HepG2 (cell line): ENCODE data around the gene CDK14. TPM values are rescaled to one million over a fixed set of nuclear protein-coding genes. Genes with fewer than 3 reads are reported as not detected.

Experiments
- ATAC-seq: fragments of 200-7000 bp; cut with Tn5 transposase; 3 replicates; pipeline ENCODE4 v1.9.1; 2020; ENCODE audit warnings: mild to moderate bottlenecking, moderate library complexity
- BruUV-seq: library from RNA; stranded (reverse); fragments of 400-500 nt; replicated peaks from 2 replicates; lab custom pipeline; 2021; lab: Mats Ljungman, UMichigan
- CTCF ChIA-PET: fragments of 300-600 bp; formaldehyde crosslinking; extraction: SDS; loops from one replicate; lab custom pipeline; 2021; ENCODE audit warnings: low total read pairs, inconsistent platforms, low intra/inter-chr PET ratio; lab: Yijun Ruan, JAX
- POLR2A ChIA-PET: fragments of 350-600 bp; sonication (Branson Sonifier 250); formaldehyde crosslinking; loops from one replicate; lab custom pipeline; 2020; ENCODE audit warnings: antibody characterized with exemption, inconsistent platforms; lab: Yijun Ruan, JAX
- DNase-seq: peaks from one replicate; pipeline ENCODE4 v3.0.0-alpha.2; 2015; ENCODE audit warnings: low spot score
- FAIRE-seq: peaks from 3 replicates; lab custom pipeline; 2011; peaks lifted over from hg19 to GRCh38; lab: Jason Lieb, UNC
- H2AFZ ChIP-seq: one replicate; pipeline ENCODE4 v1.6.1; 2011; ENCODE audit warnings: low read length, inconsistent platforms
- H3K27ac ChIP-seq: fragments of 300-600 bp; 3 replicates; pipeline ENCODE4 v1.8.0; 2011; ENCODE audit warnings: mixed run types, mild to moderate bottlenecking, mixed read lengths, low read length, inconsistent platforms; ENCODE audit not compliant: insufficient read depth; ENCODE audit errors: extremely low read length
- H3K27me3 ChIP-seq, 2 experiments: fragments of 200-600 bp in 1 of 2; 2 replicates in 1 of 2; 3 replicates in 1 of 2; pipeline versions ENCODE4 v1.6.0 to v1.8.0; 2011; ENCODE audit warnings: low read length in 2 of 2, mild to moderate bottlenecking in 2 of 2, moderate library complexity in 2 of 2, inconsistent platforms in 1 of 2; ENCODE audit not compliant: insufficient read depth in 2 of 2, control insufficient read depth in 1 of 2
- H3K36me3 ChIP-seq, 2 experiments: fragments of 200-600 bp in 1 of 2; replicated peaks in 1 of 2; 2 replicates in 1 of 2; 3 replicates in 1 of 2; pipeline versions ENCODE4 v1.5.1 to v1.8.0; 2011; ENCODE audit warnings: low read length in 2 of 2, inconsistent platforms in 1 of 2; ENCODE audit not compliant: insufficient read depth in 2 of 2, control insufficient read depth in 1 of 2
- H3K4me1 ChIP-seq: 2 replicates; pipeline ENCODE4 v1.5.1; 2012; ENCODE audit warnings: low read length, inconsistent platforms; ENCODE audit not compliant: insufficient read depth
- H3K4me2 ChIP-seq: 2 replicates; pipeline ENCODE4 v1.6.0; 2011; ENCODE audit warnings: low read depth, low read length, inconsistent platforms
- H3K4me3 ChIP-seq, 3 experiments: fragments of 200-600 bp in 1 of 3; sonication (generic), shearing (Covaris generic) in 1 of 3; replicated peaks in 1 of 3; 2 replicates each; pipeline ENCODE4 v1.5.1; 2011 to 2016; ENCODE audit warnings: low read length in 3 of 3, inconsistent platforms in 2 of 3, low read depth in 2 of 3, mild to moderate bottlenecking in 2 of 3, control low read depth in 1 of 3, mixed read lengths in 1 of 3; ENCODE audit not compliant: insufficient read depth in 1 of 3
- H3K79me2 ChIP-seq: one replicate; pipeline ENCODE4 v1.6.1; 2011; ENCODE audit warnings: low read length, inconsistent platforms; ENCODE audit not compliant: insufficient read depth
- H3K9ac ChIP-seq: 2 replicates; pipeline ENCODE4 v1.6.0; 2011; ENCODE audit warnings: mild to moderate bottlenecking, low read depth, low read length, inconsistent platforms; ENCODE audit not compliant: insufficient read depth
- H3K9me3 ChIP-seq: 2 replicates; pipeline ENCODE4 v1.5.1; 2012; ENCODE audit warnings: mild to moderate bottlenecking, low read length
- H4K20me1 ChIP-seq: 2 replicates; pipeline ENCODE4 v1.6.0; 2011; ENCODE audit warnings: inconsistent platforms, mild to moderate bottlenecking, low read length, moderate library complexity; ENCODE audit not compliant: insufficient read depth
- AGO1 ChIP-seq: fragments of 200-400 bp; formaldehyde crosslinking; IDR thresholded peaks from 2 replicates; pipeline ENCODE4 v1.6.1; 2017; ENCODE audit warnings: mild to moderate bottlenecking, low read depth, low read length, moderate library complexity; ENCODE audit not compliant: poor library complexity, severe bottlenecking
- HNRNPL ChIP-seq: fragments of 200-400 bp; formaldehyde crosslinking; IDR thresholded peaks from 2 replicates; pipeline ENCODE4 v1.6.1; 2017; ENCODE audit warnings: mild to moderate bottlenecking, low read depth, low read length
- HOXA5 ChIP-seq: sonication (generic); formaldehyde crosslinking; IDR thresholded peaks from 2 replicates; pipeline ENCODE4 v1.4.0; 2020; ENCODE audit warnings: missing genetic modification reagents
- KLF12 ChIP-seq: sonication (generic); formaldehyde crosslinking; IDR thresholded peaks from 2 replicates; pipeline ENCODE4 v1.4.0; 2020; ENCODE audit warnings: missing genetic modification reagents, borderline replicate concordance
- KLF15 ChIP-seq: sonication (generic); formaldehyde crosslinking; IDR thresholded peaks from 2 replicates; pipeline ENCODE4 v1.8.1; 2023; ENCODE audit warnings: borderline replicate concordance, mild to moderate bottlenecking, inconsistent platforms, missing genetic modification reagents, mixed read lengths
- NFKBIZ ChIP-seq: IDR thresholded peaks from 2 replicates; pipeline ENCODE4 v1.6.1; 2018; ENCODE audit warnings: missing genetic modification reagents, missing compliant biosample characterization
- PLRG1 ChIP-seq: fragments of 450-650 bp; conservative IDR thresholded peaks from 2 replicates; pipeline ENCODE4 v1.6.1; 2016
- THAP8 ChIP-seq: sonication (generic); formaldehyde crosslinking; IDR thresholded peaks from 2 replicates; pipeline ENCODE4 v1.5.1; 2020; ENCODE audit warnings: missing genetic modification reagents, mild to moderate bottlenecking, borderline replicate concordance
- XRCC5 ChIP-seq: fragments of 200-400 bp; formaldehyde crosslinking; optimal IDR thresholded peaks from 2 replicates; pipeline ENCODE3; 2017; ENCODE audit warnings: mild to moderate bottlenecking, low read length
- ZBED4 ChIP-seq: sonication (generic); formaldehyde crosslinking; IDR thresholded peaks from 2 replicates; pipeline ENCODE4 v1.4.0; 2020; ENCODE audit warnings: missing genetic modification reagents, borderline replicate concordance
- ZFP82 ChIP-seq: sonication (generic); formaldehyde crosslinking; IDR thresholded peaks from 2 replicates; pipeline ENCODE4 v1.5.1; 2020; ENCODE audit warnings: mild to moderate bottlenecking, missing genetic modification reagents, borderline replicate concordance
- ZNF335 ChIP-seq: sonication (generic); formaldehyde crosslinking; IDR thresholded peaks from 2 replicates; pipeline ENCODE4 v1.4.0; 2020; ENCODE audit warnings: missing genetic modification reagents
- WGBS: methylation state at CpG from one replicate; pipeline ENCODE4 v1.1.6; 2017; ENCODE audit warnings: low lambda C conversion rate; 5-methylcytosine and 5-hydroxymethylcytosine counted together
- in situ Hi-C: cut with HindIII; loops from 2 replicates; pipeline ENCODE4 v1.10.0; 2017; ENCODE audit warnings: low pct_unique_long_range_greater_than_20kb; ENCODE audit not compliant: extremely low pct_ligation_motif_present
- intact Hi-C: fragments of 100-400 bp; cut with micrococcal nuclease; formaldehyde crosslinking; loops from one replicate; pipeline ENCODE4 v1.10.0; 2022; ENCODE audit not compliant: unreplicated experiment
- polyA plus RNA-seq, 8 experiments: library from polyadenylated mRNA; depleted of rRNA in 3 of 8; stranded (reverse) in 7 of 8; unstranded in 1 of 8; fragments of >200 nt; fragmentation: Illumina TruSeq in 4 of 8; extraction: Trizol in 4 of 8; gene quantifications; 2 replicates each; pipeline versions ENCODE4 v1.2.1 to v1.2.3, GENCODE V29; 2011 to 2016; ENCODE audit warnings: low read depth in 4 of 8, missing spikeins in 1 of 8, mixed read lengths in 1 of 8; ENCODE audit not compliant: insufficient read depth in 1 of 8
- total RNA-seq, 5 experiments: library from RNA; depleted of rRNA; stranded (reverse); fragments of >200 nt; fragmentation: Illumina TruSeq; extraction: Trizol; gene quantifications; 2 replicates each; pipeline ENCODE4 v1.2.3, GENCODE V29; 2016; ENCODE audit warnings: low read depth in 1 of 5

CDK14 gene
- total and polyA plus RNA-seq, 2 of the 13 experiments (the other 11 are each of a cell fraction or from before 2014, with no cell fraction given) = 0.26 to 0.71 TPM

GRCh38 chr7:90772410-90772809 lies 176.3 kb downstream of the CDK14 start:
- Histone ChIP-seq H3K9ac (no peak overlapping the region), H3K36me3 (no peaks in the 10 kb centered on the region), H3K79me2 (no peaks in the 10 kb centered on the region), H4K20me1 (no peaks in the 10 kb centered on the region), H3K4me1 (peaks cover 42% of the 10 kb centered on the region), H3K27me3 (peaks cover 0 to 10% of the 10 kb centered on the region in 2 experiments; a peak in 2 of 5 replicates), H3K4me2 (no peak overlapping the region), H2AFZ (no peak overlapping the region), H3K9me3 (no peaks in the 10 kb centered on the region)
- no peak for DNase-seq
- FAIRE-seq = no peak
- in situ Hi-C loops = no loop called here
- no peak for ATAC-seq
- CTCF ChIA-PET = no interaction called here
- POLR2A ChIA-PET = no interaction called here
- BruUV-seq = no TSS peak
- intact Hi-C loops = loop anchor here (10.0 kb wide), 1 partner anchor 458 kb away; no protein-coding TSS in a partner anchor
- WGBS = 30% methylated on average over 6 of the region's 6 CpGs
- no peak for TF ChIP-seq THAP8 (CRISPR knock-in tag)
- no peak for TF ChIP-seq HNRNPL
- no peak for TF ChIP-seq PLRG1
- TF ChIP-seq ZNF335 (CRISPR knock-in tag) = no peak
- TF ChIP-seq KLF15 (CRISPR knock-in tag) = no peak
- TF ChIP-seq KLF12 (CRISPR knock-in tag) = no peak
- TF ChIP-seq ZBED4 (CRISPR knock-in tag) = no peak
- TF ChIP-seq XRCC5 = no peak
- TF ChIP-seq AGO1 = no peak
- no peak for TF ChIP-seq ZFP82
- TF ChIP-seq HOXA5 = no peak
- TF ChIP-seq NFKBIZ (CRISPR knock-in tag) = no peak
- TF ChIP-seq, all 625 proteins: peak for 0
- no peak overlapping the region for H3K27ac ChIP-seq
- no peak overlapping the region for H3K4me3 ChIP-seq
